ENCODE results near the gene FOXS1. TPM values are rescaled to one million over a fixed set of nuclear protein-coding genes. Genes with fewer than 3 reads are reported as not detected.

Gene FOXS1
- total RNA-seq, 2 donors from 2014 or later: not detected

- Mint-ChIP-seq H3K9me3 (no peaks in the 10 kb centered on the region), H3K27me3 (ENCODE audit: insufficient read depth) (peaks cover 11% of the 10 kb centered on the region), H3K27ac (no peak overlapping the region), H3K4me1 (peaks cover 9% of the 10 kb centered on the region), H3K4me3 (no peak overlapping the region), H3K36me3 (ENCODE audit: low read depth) (no peaks in the 10 kb centered on the region)
- Histone ChIP-seq H3K4me3 (ENCODE audit: low read length) (no peak overlapping the region), H3K27ac (ENCODE audit: low read depth, low read length) (no peak overlapping the region), H3K4me1 (ENCODE audit: control insufficient read depth, insufficient read depth, low read length) (no peaks in the 10 kb centered on the region), H3K9me3 (ENCODE audit: control insufficient read depth, low read length) (no peaks in the 10 kb centered on the region), H3K27me3 (ENCODE audit: control insufficient read depth, insufficient read depth, low read length, poor library complexity, severe bottlenecking) (no peaks in the 10 kb centered on the region), H3K9ac (ENCODE audit: extremely low read depth, low read length, poor library complexity, severe bottlenecking) (no peak overlapping the region), H3K36me3 (ENCODE audit: control insufficient read depth, insufficient read depth, low read length) (no peaks in the 10 kb centered on the region)
- WGBS, 2 experiments (ENCODE audit: insufficient coverage in 1 of 2, insufficient read length in 1 of 2): 90 to 92% methylated on average over 3 of the region's 3 CpGs
- no peak for DNase-seq
- no peak for TF ChIP-seq CTCF (conservative IDR thresholded peaks at IDR 0.05)
These were observed 13.3 kb upstream of the FOXS1 start for GRCh38 chr20:31858760-31859083.

- H3K27ac Mint-ChIP-seq: no peak overlapping the region
- H3K27me3 ChIP-seq (ENCODE audit: control insufficient read depth, insufficient read depth, low read length, poor library complexity, severe bottlenecking): no peaks in the 10 kb centered on the region
- no peaks in the 10 kb centered on the region for H3K36me3 ChIP-seq (ENCODE audit: control insufficient read depth, insufficient read depth, low read length)
- no peak for TF ChIP-seq CTCF (conservative IDR thresholded peaks at IDR 0.05)
- H3K4me3 ChIP-seq (ENCODE audit: low read length): no peak overlapping the region
- DNase-seq: peak; percentile 35
- 84 to 86% methylated on average over 6 to 15 of the region's 15 CpGs for WGBS, 2 experiments (ENCODE audit: insufficient coverage in 1 of 2, insufficient read length in 1 of 2)
- no peaks in the 10 kb centered on the region for H3K36me3 Mint-ChIP-seq (ENCODE audit: low read depth)
- no peaks in the 10 kb centered on the region for H3K4me1 ChIP-seq (ENCODE audit: control insufficient read depth, insufficient read depth, low read length)
- peaks cover 9% of the 10 kb centered on the region for H3K4me1 Mint-ChIP-seq
- no peaks in the 10 kb centered on the region for H3K9me3 ChIP-seq (ENCODE audit: control insufficient read depth, low read length)
- no peak overlapping the region for H3K4me3 Mint-ChIP-seq
- H3K9me3 Mint-ChIP-seq: no peaks in the 10 kb centered on the region
- peaks cover 8% of the 10 kb centered on the region for H3K27me3 Mint-ChIP-seq (ENCODE audit: insufficient read depth)
- no peak overlapping the region for H3K27ac ChIP-seq (ENCODE audit: low read depth, low read length)
- no peak overlapping the region for H3K9ac ChIP-seq (ENCODE audit: extremely low read depth, low read length, poor library complexity, severe bottlenecking)
These were observed 12.7 kb upstream of the FOXS1 start for GRCh38 chr20:31857861-31858759.

- Histone ChIP-seq H3K4me1 (ENCODE audit: control insufficient read depth, insufficient read depth, low read length) (no peaks in the 10 kb centered on the region), H3K36me3 (ENCODE audit: control insufficient read depth, insufficient read depth, low read length) (no peaks in the 10 kb centered on the region), H3K9me3 (ENCODE audit: control insufficient read depth, low read length) (no peaks in the 10 kb centered on the region), H3K27ac (ENCODE audit: low read depth, low read length) (no peak overlapping the region), H3K9ac (ENCODE audit: extremely low read depth, low read length, poor library complexity, severe bottlenecking) (no peak overlapping the region), H3K4me3 (ENCODE audit: low read length) (no peak overlapping the region), H3K27me3 (ENCODE audit: control insufficient read depth, insufficient read depth, low read length, poor library complexity, severe bottlenecking) (peaks cover 1% of the 10 kb centered on the region)
- 60 to 79% methylated on average over 1 to 3 of the region's 3 CpGs for WGBS, 2 experiments (ENCODE audit: insufficient coverage in 1 of 2, insufficient read length in 1 of 2)
- no peak overlapping the region for H3K27ac Mint-ChIP-seq
- no peaks in the 10 kb centered on the region for H3K36me3 Mint-ChIP-seq (ENCODE audit: low read depth)
- no peaks in the 10 kb centered on the region for H3K9me3 Mint-ChIP-seq
- TF ChIP-seq CTCF (conservative IDR thresholded peaks at IDR 0.05): no peak
- no peak for DNase-seq
- H3K4me3 Mint-ChIP-seq: no peak overlapping the region
- H3K4me1 Mint-ChIP-seq: peaks cover 4% of the 10 kb centered on the region
- H3K27me3 Mint-ChIP-seq (ENCODE audit: insufficient read depth): peaks cover 12% of the 10 kb centered on the region
These were observed 11.1 kb upstream of the FOXS1 start for GRCh38 chr20:31856516-31856915.

All from endodermal cell (in vitro differentiated cells).